GM23338 (cell line): ENCODE results near the gene RNASE2. TPM values are rescaled to one million over a fixed set of nuclear protein-coding genes. Genes with fewer than 3 reads are reported as not detected.

Experiments used
- ATAC-seq: fragments of 200-7000 bp; cut with Tn5 transposase; 3 replicates; pipeline ENCODE4 v1.9.1; 2020
- DNase-seq: peaks from one replicate; pipeline ENCODE4 v3.0.0-alpha.2; 2015; ENCODE audit warnings: low spot score
- H2AFZ ChIP-seq: fragments of 200-600 bp; sonication (generic); 2 replicates; pipeline ENCODE4 v1.8.0; 2016; ENCODE audit warnings: antibody characterized with exemption, mild to moderate bottlenecking, moderate library complexity
- H3F3A ChIP-seq: fragments of 200-600 bp; sonication (generic); replicated peaks from 2 replicates; pipeline ENCODE4 v1.8.0; 2017; ENCODE audit warnings: antibody characterized with exemption, mixed run types, low read depth
- H3K27ac ChIP-seq: fragments of 200-600 bp; sonication (generic); 2 replicates; pipeline ENCODE4 v1.6.1; 2016; ENCODE audit warnings: low read depth
- H3K27me3 ChIP-seq: fragments of 200-600 bp; sonication (generic); 2 replicates; pipeline ENCODE4 v1.8.0; 2016; ENCODE audit warnings: mild to moderate bottlenecking, mixed run types, moderate library complexity; ENCODE audit not compliant: insufficient read depth
- H3K36me3 ChIP-seq: fragments of 200-600 bp; sonication (generic); 2 replicates; pipeline ENCODE4 v1.8.0; 2016; ENCODE audit warnings: mild to moderate bottlenecking; ENCODE audit not compliant: insufficient read depth
- H3K4me1 ChIP-seq: fragments of 200-600 bp; sonication (generic); 2 replicates; pipeline ENCODE4 v1.8.0; 2016; ENCODE audit warnings: mild to moderate bottlenecking, moderate library complexity; ENCODE audit not compliant: insufficient read depth
- H3K4me2 ChIP-seq: fragments of 200-600 bp; sonication (generic); 2 replicates; pipeline ENCODE4 v1.7.1; 2017; ENCODE audit warnings: mixed run types
- H3K4me3 ChIP-seq: fragments of 200-600 bp; sonication (generic); 2 replicates; pipeline ENCODE4 v1.6.1; 2016; ENCODE audit warnings: mixed run types
- H3K79me2 ChIP-seq: fragments of 200-600 bp; sonication (generic); replicated peaks from 2 replicates; pipeline ENCODE4 v1.8.0; 2017; ENCODE audit warnings: mild to moderate bottlenecking; ENCODE audit not compliant: insufficient read depth
- H3K9me2 ChIP-seq: fragments of 200-600 bp; sonication (generic); 2 replicates; pipeline ENCODE4 v1.8.0; 2017; ENCODE audit not compliant: insufficient read depth
- H4K20me1 ChIP-seq: fragments of 200-600 bp; sonication (generic); replicated peaks from 2 replicates; pipeline ENCODE4 v1.8.0; 2017; ENCODE audit warnings: mild to moderate bottlenecking; ENCODE audit not compliant: insufficient read depth
- H3K27ac Mint-ChIP-seq: 2 replicates; pipeline ENCODE4 v1.8.0; 2020; ENCODE audit warnings: inconsistent platforms, mild to moderate bottlenecking, moderate library complexity, mixed read lengths
- H3K27me3 Mint-ChIP-seq: 3 replicates; pipeline ENCODE4 v1.8.0; 2022; ENCODE audit warnings: low read depth, mild to moderate bottlenecking, moderate library complexity, mixed read lengths, inconsistent platforms; ENCODE audit not compliant: insufficient read depth, poor library complexity
- H3K36me3 Mint-ChIP-seq: 3 replicates; pipeline ENCODE4 v1.8.0; 2021; ENCODE audit warnings: low read depth, mild to moderate bottlenecking, inconsistent platforms, moderate library complexity, mixed read lengths
- H3K4me1 Mint-ChIP-seq: 3 replicates; pipeline ENCODE4 v1.8.0; 2020; ENCODE audit warnings: mild to moderate bottlenecking, inconsistent platforms, mixed read lengths
- H3K4me3 Mint-ChIP-seq: 3 replicates; pipeline ENCODE4 v1.8.0; 2021; ENCODE audit warnings: moderate library complexity, mild to moderate bottlenecking, inconsistent platforms, mixed read lengths
- H3K9me3 Mint-ChIP-seq: 3 replicates; pipeline ENCODE4 v1.8.0; 2020; ENCODE audit warnings: moderate library complexity, mild to moderate bottlenecking, inconsistent platforms, mixed read lengths
- CREB1 ChIP-seq: fragments of 250-450 bp; sonication (Bioruptor Pico); IDR thresholded peaks from 2 replicates; pipeline ENCODE4 v1.5.0; 2020; ENCODE audit warnings: low read depth, mild to moderate bottlenecking, moderate library complexity
- CTCF ChIP-seq, 2 experiments: fragments of 200-600 bp in 1 of 2; sonication (generic) in 1 of 2; conservative IDR thresholded peaks; 2 replicates each; pipeline versions ENCODE4 v1.5.1 to v1.6.1; 2016 to 2017; ENCODE audit warnings: antibody characterized with exemption in 2 of 2, low read depth in 2 of 2, mild to moderate bottlenecking in 2 of 2, moderate library complexity in 1 of 2
- ETS1 ChIP-seq: IDR thresholded peaks from 2 replicates; pipeline ENCODE4 v1.6.1; 2016; ENCODE audit warnings: antibody characterized with exemption
- EZH2 ChIP-seq: fragments of 200-600 bp; sonication (generic); IDR thresholded peaks from one replicate; pipeline ENCODE4 v1.8.0; 2017; ENCODE audit warnings: antibody characterized with exemption, mild to moderate bottlenecking, low read depth; ENCODE audit not compliant: unreplicated experiment
- JUNB ChIP-seq: IDR thresholded peaks from one replicate; pipeline ENCODE4 v1.6.1; 2016; ENCODE audit warnings: antibody characterized with exemption; ENCODE audit not compliant: unreplicated experiment
- NANOG ChIP-seq: IDR thresholded peaks from 2 replicates; pipeline ENCODE4 v1.6.1; 2016; ENCODE audit warnings: antibody characterized with exemption, borderline replicate concordance
- POLR2AphosphoS5 ChIP-seq: IDR thresholded peaks from 2 replicates; pipeline ENCODE4 v1.6.1; 2016; ENCODE audit warnings: antibody characterized with exemption, low read depth
- REST ChIP-seq: IDR thresholded peaks from one replicate; pipeline ENCODE4 v1.6.1; 2018; ENCODE audit warnings: antibody characterized with exemption; ENCODE audit not compliant: unreplicated experiment
- STAT1 ChIP-seq: IDR thresholded peaks from one replicate; pipeline ENCODE4 v1.6.1; 2016; ENCODE audit warnings: antibody characterized with exemption; ENCODE audit not compliant: unreplicated experiment
- ZNF114 ChIP-seq: fragments of 250-450 bp; sonication (Bioruptor Pico); IDR thresholded peaks from 2 replicates; pipeline ENCODE4 v1.5.0; 2020; ENCODE audit warnings: mild to moderate bottlenecking, moderate library complexity
- ZNF462 ChIP-seq: fragments of 250-450 bp; sonication (Bioruptor Pico); IDR thresholded peaks from 2 replicates; pipeline ENCODE4 v1.5.0; 2020; ENCODE audit warnings: mild to moderate bottlenecking, moderate library complexity
- polyA plus RNA-seq: library from polyadenylated mRNA; unstranded; fragments of >200 nt; fragmentation: Nextera tagmentation; extraction: Ambion mirVana; gene quantifications from 2 replicates; pipeline ENCODE4 v1.2.1, GENCODE V29; 2016
- total RNA-seq: library from RNA; depleted of rRNA; stranded (reverse); fragments of >200 nt; shearing (Covaris generic); gene quantifications from 2 replicates; pipeline ENCODE4 v1.2.3, GENCODE V29; 2014

The RNASE2 gene
- total and polyA plus RNA-seq, 2 experiments from 2014 or later: not detected

- Mint-ChIP-seq H3K36me3 (peaks cover 38% of the 10 kb centered on the region), H3K27ac (peak within 1 kb of the TSS; percentile 81)
- peak within 1 kb of the TSS; percentile 94 for H3K27ac ChIP-seq
Observed at GRCh38 chr14:20989787-20990600, 34.7 kb downstream of the RNASE2 start, which contains the start of gene METTL17. METTL17 (plus strand) TSS chr14:20989980; CDS start chr14:20990003, 23 bp downstream.

More at GRCh38 chr14:20989787-20990600, 34.7 kb downstream of the RNASE2 start, which contains the start of gene METTL17:
- TF ChIP-seq EZH2 (no peak), ETS1 (peak; percentile 89), POLR2AphosphoS5 (peak; percentile 57; the same call in 1 of the 2 replicates), CREB1 (CRISPR knock-in tag) (peak; percentile 75), CTCF (conservative IDR thresholded peaks at IDR 0.05; ENCODE audit: low read depth in 2 of 2) (peak; percentile 51 to 53), NANOG (no peak), ZNF462 (CRISPR knock-in tag) (no peak), REST (no peak), STAT1 (no peak), JUNB (no peak), ZNF114 (CRISPR knock-in tag) (no peak)
- H3K9me3 Mint-ChIP-seq: no peaks in the 10 kb centered on the region; the same call in 2 of the 3 replicates
- peak within 1 kb of the TSS; percentile 86 for H3K4me3 ChIP-seq
- peaks cover 13% of the 10 kb centered on the region for H3K4me1 ChIP-seq
- ATAC-seq: peak; percentile 96
- peaks cover 17% of the 10 kb centered on the region; the same call in 1 of the 2 replicates for H3K9me2 ChIP-seq
- H3K4me1 Mint-ChIP-seq: peaks cover 12% of the 10 kb centered on the region
- H4K20me1 ChIP-seq: peaks cover 12% of the 10 kb centered on the region; the same call in 1 of the 2 replicates
- H3K4me3 Mint-ChIP-seq: peak within 1 kb of the TSS; percentile 79
- peak within 1 kb of the TSS; percentile 91 for H3K4me2 ChIP-seq
- H3K27me3 Mint-ChIP-seq: no peaks in the 10 kb centered on the region
- peak within 1 kb of the TSS; percentile 64; the same call in 1 of the 2 replicates for H2AFZ ChIP-seq
- H3K79me2 ChIP-seq: peaks cover 27% of the 10 kb centered on the region
- peaks cover 6% of the 10 kb centered on the region for H3F3A ChIP-seq
- no peaks in the 10 kb centered on the region for H3K27me3 ChIP-seq
- peaks cover 30% of the 10 kb centered on the region for H3K36me3 ChIP-seq
- DNase-seq: peak; percentile 98
